ENCODE data around the gene SLC39A2. TPM values are rescaled to one million over a fixed set of nuclear protein-coding genes. Genes with fewer than 3 reads are reported as not detected.

Gene SLC39A2
- total RNA-seq, 2 experiments from 2014 or later = not detected

GRCh38 chr14:21019366-21019765 is 20.3 kb downstream of the SLC39A2 start:
- H3K27ac Mint-ChIP-seq = no peak overlapping the region
- H3K4me1 Mint-ChIP-seq (ENCODE audit: low read depth) = peaks cover 9% of the 10 kb centered on the region
- no peaks in the 10 kb centered on the region for H3K9me3 Mint-ChIP-seq
- peaks cover 2% of the 10 kb centered on the region for H3K27me3 Mint-ChIP-seq
- DNase-seq (no peak), ATAC-seq (no peak)
- CTCF ChIA-PET = interaction anchor here (0.7 to 15.2 kb wide), 10 partner anchors 9 to 117 kb away, joined by 3 to 267 read pairs (median 5); partner anchors contain the start of genes RNASE7, SLC39A2, TMEM253 and ZNF219
- intact Hi-C loops (cut with micrococcal nuclease) = no loop called here
- TF ChIP-seq CTCF (IDR thresholded peaks at IDR 0.05) = no peak
- POLR2A ChIA-PET = interaction anchor here (1.0 kb wide), 1 partner anchor 46 kb away, joined by 4 read pairs; no protein-coding TSS in a partner anchor
- no peak overlapping the region for H3K4me3 Mint-ChIP-seq
- H3K36me3 Mint-ChIP-seq (ENCODE audit: low read depth) = no peaks in the 10 kb centered on the region

- intact Hi-C loops (cut with micrococcal nuclease) = no loop called here
- ATAC-seq (no peak), DNase-seq (no peak)
- H3K36me3 Mint-ChIP-seq (ENCODE audit: low read depth) = no peaks in the 10 kb centered on the region
- peaks cover 2% of the 10 kb centered on the region for H3K27me3 Mint-ChIP-seq
- no peaks in the 10 kb centered on the region for H3K9me3 Mint-ChIP-seq
- H3K4me1 Mint-ChIP-seq (ENCODE audit: low read depth) = peaks cover 12% of the 10 kb centered on the region
- ChIA-PET POLR2A (no interaction called here), CTCF (interaction anchor here (0.6 to 15.2 kb wide), 6 partner anchors 20 to 86 kb away, joined by 3 to 267 read pairs (median 213); partner anchors contain the start of genes RNASE7, SLC39A2, TMEM253 and ZNF219)
- H3K27ac Mint-ChIP-seq = no peak overlapping the region
- no peak overlapping the region for H3K4me3 Mint-ChIP-seq
- no peak for TF ChIP-seq CTCF (IDR thresholded peaks at IDR 0.05)
Observed at GRCh38 chr14:21020977-21021545, 22.0 kb downstream of the SLC39A2 start.

- H3K4me1 Mint-ChIP-seq (ENCODE audit: low read depth) = peaks cover 12% of the 10 kb centered on the region
- H3K9me3 Mint-ChIP-seq = no peaks in the 10 kb centered on the region
- H3K27me3 Mint-ChIP-seq = peaks cover 2% of the 10 kb centered on the region
- DNase-seq (no peak), ATAC-seq (no peak)
- ChIA-PET CTCF (interaction anchor here (0.8 to 15.2 kb wide), 5 partner anchors 8 to 82 kb away, joined by 3 to 224 read pairs (median 12); partner anchors contain the start of gene ZNF219), POLR2A (interaction anchor here (1.2 kb wide), 2 partner anchors 8 to 80 kb away, joined by 3 to 7 read pairs; no protein-coding TSS in a partner anchor)
- no peak for TF ChIP-seq CTCF (IDR thresholded peaks at IDR 0.05)
- H3K4me3 Mint-ChIP-seq = no peak overlapping the region
- intact Hi-C loops (cut with micrococcal nuclease) = no loop called here
- no peaks in the 10 kb centered on the region for H3K36me3 Mint-ChIP-seq (ENCODE audit: low read depth)
- H3K27ac Mint-ChIP-seq = no peak overlapping the region
Observed at GRCh38 chr14:21022686-21023085, 23.6 kb downstream of the SLC39A2 start.

GRCh38 chr14:21023174-21023573 is 24.1 kb downstream of the SLC39A2 start:
- H3K4me3 Mint-ChIP-seq = no peak overlapping the region
- intact Hi-C loops (cut with micrococcal nuclease) = no loop called here

More at GRCh38 chr14:21023174-21023573, 24.1 kb downstream of the SLC39A2 start:
- Mint-ChIP-seq H3K9me3 (no peaks in the 10 kb centered on the region), H3K27ac (no peak overlapping the region), H3K4me1 (ENCODE audit: low read depth) (peaks cover 12% of the 10 kb centered on the region), H3K27me3 (peaks cover 2% of the 10 kb centered on the region), H3K36me3 (ENCODE audit: low read depth) (no peaks in the 10 kb centered on the region)
- CTCF ChIA-PET = interaction anchor here (0.8 to 15.2 kb wide), 8 partner anchors 8 to 81 kb away, joined by 3 to 224 read pairs (median 4); partner anchors contain the start of gene ZNF219
- TF ChIP-seq CTCF (IDR thresholded peaks at IDR 0.05) = no peak
- POLR2A ChIA-PET = interaction anchor here (1.1 to 1.2 kb wide), 3 partner anchors 8 to 80 kb away, joined by 3 to 7 read pairs (median 3); no protein-coding TSS in a partner anchor
- ATAC-seq (no peak), DNase-seq (no peak)
